Caco-2 (cell line): ENCODE results near the gene CFAP119. TPM values are rescaled to one million over a fixed set of nuclear protein-coding genes. Genes with fewer than 3 reads are reported as not detected.

ENCODE experiments used
- BruUV-seq: library from RNA; stranded (reverse); fragments of 400-500 nt; replicated peaks from 2 replicates; lab custom pipeline; 2021; lab: Mats Ljungman, UMichigan
- CTCF ChIA-PET: fragments of 300-600 bp; sonication (Branson Sonifier 250); formaldehyde crosslinking; loops from one replicate; lab custom pipeline; 2022; ENCODE audit warnings: antibody characterized with exemption; lab: Charles Lee
- POLR2A ChIA-PET: fragments of 300-600 bp; sonication (Branson Sonifier 250); formaldehyde crosslinking; loops from one replicate; lab custom pipeline; 2022; ENCODE audit warnings: antibody characterized with exemption; lab: Charles Lee
- DNase-seq, 2 experiments: peaks; one replicate each; pipeline versions ENCODE4 v3.0.0 to v3.0.0-alpha.2; 2020 to 2022
- H3K27me3 ChIP-seq: replicated peaks from 2 replicates; pipeline ENCODE4 v1.6.0; 2011; ENCODE audit warnings: low read length; ENCODE audit not compliant: control insufficient read depth, insufficient read depth
- H3K36me3 ChIP-seq: 2 replicates; pipeline ENCODE4 v1.5.1; 2011; ENCODE audit warnings: low read length; ENCODE audit not compliant: control insufficient read depth, insufficient read depth
- H3K4me1 ChIP-seq: fragments of 250-450 bp; sonication (Bioruptor Pico); 2 replicates; pipeline ENCODE4 v1.5.1; 2020; ENCODE audit warnings: mild to moderate bottlenecking
- H3K4me3 ChIP-seq: 2 replicates; pipeline ENCODE4 v1.5.1; 2011; ENCODE audit warnings: low read depth, mild to moderate bottlenecking, control low read depth, low read length
- H3K9me3 ChIP-seq: fragments of 250-450 bp; sonication (Bioruptor Pico); 2 replicates; pipeline ENCODE4 v1.5.1; 2020; ENCODE audit warnings: mild to moderate bottlenecking, moderate library complexity
- H3K27ac Mint-ChIP-seq: one replicate; pipeline ENCODE4 v1.8.0; 2022; ENCODE audit warnings: mixed read lengths; ENCODE audit not compliant: unreplicated experiment
- H3K27me3 Mint-ChIP-seq: one replicate; pipeline ENCODE4 v1.8.0; 2022; ENCODE audit warnings: mixed read lengths; ENCODE audit not compliant: insufficient read depth, unreplicated experiment
- H3K36me3 Mint-ChIP-seq: one replicate; pipeline ENCODE4 v1.8.0; 2022; ENCODE audit warnings: mild to moderate bottlenecking, mixed read lengths; ENCODE audit not compliant: insufficient read depth, unreplicated experiment
- H3K4me1 Mint-ChIP-seq: one replicate; pipeline ENCODE4 v1.8.0; 2022; ENCODE audit warnings: low read depth, mixed read lengths; ENCODE audit not compliant: unreplicated experiment
- H3K4me3 Mint-ChIP-seq: one replicate; pipeline ENCODE4 v1.8.0; 2022; ENCODE audit warnings: mild to moderate bottlenecking, moderate library complexity, mixed read lengths; ENCODE audit not compliant: unreplicated experiment
- H3K9me3 Mint-ChIP-seq: one replicate; pipeline ENCODE4 v1.8.0; 2022; ENCODE audit warnings: mixed read lengths; ENCODE audit not compliant: unreplicated experiment
- intact Hi-C: fragments of 100-400 bp; cut with micrococcal nuclease; formaldehyde crosslinking; loops from one replicate; pipeline ENCODE4 v1.10.0; 2022; ENCODE audit not compliant: unreplicated experiment
- total RNA-seq: library from RNA; stranded (reverse); gene quantifications from 2 replicates; pipeline ENCODE4 v1.2.3, GENCODE V29; 2022
- TF ChIP-seq, protein P1 (sequence below), 2 experiments: fragments of 200-600 bp in 1 of 2; IDR thresholded peaks; 1 replicate in 1 of 2; 2 replicates in 1 of 2; pipeline versions ENCODE4 v1.5.1 to v1.8.0; 2011 to 2022; ENCODE audit warnings: antibody characterized with exemption in 1 of 2, control low read depth in 1 of 2, inconsistent platforms in 1 of 2, low read depth in 1 of 2, low read length in 1 of 2, mild to moderate bottlenecking in 1 of 2, moderate library complexity in 1 of 2; ENCODE audit not compliant: insufficient read depth in 1 of 2, severe bottlenecking in 1 of 2, unreplicated experiment in 1 of 2

The CFAP119 gene
- total RNA-seq, 1 experiment from 2014 or later, result 4.0 TPM

DNA sequence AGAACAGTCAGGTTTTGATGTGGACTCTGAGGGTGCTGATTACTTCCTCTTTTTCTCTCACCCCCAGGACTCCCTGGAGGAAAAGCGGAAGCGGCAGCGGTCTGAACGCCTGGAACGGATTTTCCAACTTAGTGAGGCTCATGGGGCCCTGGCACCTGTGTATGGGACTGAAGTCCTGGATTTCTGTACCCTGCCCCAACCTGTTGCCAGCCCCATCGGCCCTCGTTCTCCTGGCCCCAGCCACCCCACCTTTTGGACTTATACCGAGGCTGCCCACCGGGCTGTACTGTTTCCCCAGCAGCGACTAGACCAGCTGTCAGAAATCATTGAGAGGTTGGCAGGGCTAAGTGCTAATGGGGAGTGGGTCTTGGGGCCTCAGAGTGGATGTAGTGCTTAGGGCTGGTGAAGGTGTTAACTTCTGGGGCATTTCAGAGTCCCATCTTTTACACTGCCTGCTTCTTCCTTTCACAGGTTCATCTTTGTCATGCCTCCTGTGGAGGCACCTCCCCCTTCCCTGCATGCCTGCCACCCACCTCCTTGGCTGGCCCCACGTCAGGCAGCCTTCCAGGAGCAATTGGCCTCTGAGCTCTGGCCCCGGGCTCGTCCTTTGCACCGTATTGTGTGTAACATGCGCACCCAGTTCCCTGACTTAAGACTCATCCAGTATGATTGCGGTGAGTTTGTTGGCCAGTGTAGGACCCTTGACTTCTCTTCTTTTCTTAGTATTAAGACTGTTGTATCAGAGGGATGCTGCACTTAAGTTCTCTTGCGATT is 32.8 kb downstream of the CFAP119 start:
- Mint-ChIP-seq H3K27me3 (no peaks in the 10 kb centered on the region), H3K27ac (no peak overlapping the region), H3K36me3 (peaks cover 96% of the 10 kb centered on the region), H3K4me1 (peaks cover 5% of the 10 kb centered on the region), H3K9me3 (no peaks in the 10 kb centered on the region), H3K4me3 (no peak overlapping the region)
- ChIA-PET CTCF (interaction anchor here (1.1 kb wide), 1 partner anchor 65 kb away, joined by 3 read pairs; no protein-coding TSS in a partner anchor), POLR2A (no interaction called here)
- intact Hi-C loops, result no loop called here
- Histone ChIP-seq H3K4me1 (no peaks in the 10 kb centered on the region), H3K9me3 (no peaks in the 10 kb centered on the region), H3K27me3 (no peaks in the 10 kb centered on the region), H3K4me3 (no peak overlapping the region), H3K36me3 (peaks cover 3% of the 10 kb centered on the region)
- DNase-seq, result no peak
- BruUV-seq, result no TSS peak
- TF ChIP-seq, protein P1, sequence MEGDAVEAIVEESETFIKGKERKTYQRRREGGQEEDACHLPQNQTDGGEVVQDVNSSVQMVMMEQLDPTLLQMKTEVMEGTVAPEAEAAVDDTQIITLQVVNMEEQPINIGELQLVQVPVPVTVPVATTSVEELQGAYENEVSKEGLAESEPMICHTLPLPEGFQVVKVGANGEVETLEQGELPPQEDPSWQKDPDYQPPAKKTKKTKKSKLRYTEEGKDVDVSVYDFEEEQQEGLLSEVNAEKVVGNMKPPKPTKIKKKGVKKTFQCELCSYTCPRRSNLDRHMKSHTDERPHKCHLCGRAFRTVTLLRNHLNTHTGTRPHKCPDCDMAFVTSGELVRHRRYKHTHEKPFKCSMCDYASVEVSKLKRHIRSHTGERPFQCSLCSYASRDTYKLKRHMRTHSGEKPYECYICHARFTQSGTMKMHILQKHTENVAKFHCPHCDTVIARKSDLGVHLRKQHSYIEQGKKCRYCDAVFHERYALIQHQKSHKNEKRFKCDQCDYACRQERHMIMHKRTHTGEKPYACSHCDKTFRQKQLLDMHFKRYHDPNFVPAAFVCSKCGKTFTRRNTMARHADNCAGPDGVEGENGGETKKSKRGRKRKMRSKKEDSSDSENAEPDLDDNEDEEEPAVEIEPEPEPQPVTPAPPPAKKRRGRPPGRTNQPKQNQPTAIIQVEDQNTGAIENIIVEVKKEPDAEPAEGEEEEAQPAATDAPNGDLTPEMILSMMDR (IDR thresholded peaks at IDR 0.05; ENCODE audit: insufficient read depth in 1 of 2, low read depth in 1 of 2, low read length in 1 of 2, severe bottlenecking in 1 of 2, unreplicated experiment in 1 of 2), result no peak

DNA sequence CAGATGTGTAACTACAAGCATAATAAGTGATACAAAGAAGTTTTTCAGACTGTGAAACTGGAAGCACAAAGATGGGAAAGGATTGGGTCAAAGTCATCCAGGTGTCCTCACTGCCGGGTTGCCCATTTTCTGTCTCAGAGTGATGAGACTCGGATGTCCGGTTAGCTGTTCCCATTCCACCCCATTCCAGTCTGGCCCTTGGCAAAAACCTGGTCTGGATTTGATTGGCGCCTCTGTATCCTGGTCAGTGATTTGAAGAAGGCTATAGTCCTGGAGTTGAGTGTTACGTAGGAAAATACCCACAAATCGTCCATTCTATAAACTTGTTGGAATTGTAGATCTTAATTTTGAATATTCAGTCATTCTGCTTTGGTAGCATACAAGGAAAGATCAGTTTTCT is 33.5 kb downstream of the CFAP119 start:
- H3K36me3 Mint-ChIP-seq, result peaks cover 96% of the 10 kb centered on the region
- H3K4me1 ChIP-seq, result no peaks in the 10 kb centered on the region
- no TSS peak for BruUV-seq
- DNase-seq, result no peak
- H3K36me3 ChIP-seq, result peaks cover 7% of the 10 kb centered on the region
- no peaks in the 10 kb centered on the region for H3K9me3 Mint-ChIP-seq
- intact Hi-C loops, result no loop called here
- H3K27me3 Mint-ChIP-seq, result no peaks in the 10 kb centered on the region
- no peak overlapping the region for H3K27ac Mint-ChIP-seq
- no peak overlapping the region for H3K4me3 ChIP-seq
- TF ChIP-seq, protein P1 (IDR thresholded peaks at IDR 0.05; ENCODE audit: insufficient read depth in 1 of 2, low read depth in 1 of 2, low read length in 1 of 2, severe bottlenecking in 1 of 2, unreplicated experiment in 1 of 2), result no peak
- ChIA-PET CTCF (no interaction called here), POLR2A (no interaction called here)
- no peak overlapping the region for H3K4me3 Mint-ChIP-seq
- H3K4me1 Mint-ChIP-seq, result peaks cover 6% of the 10 kb centered on the region
- no peaks in the 10 kb centered on the region for H3K9me3 ChIP-seq
- H3K27me3 ChIP-seq, result no peaks in the 10 kb centered on the region

DNA sequence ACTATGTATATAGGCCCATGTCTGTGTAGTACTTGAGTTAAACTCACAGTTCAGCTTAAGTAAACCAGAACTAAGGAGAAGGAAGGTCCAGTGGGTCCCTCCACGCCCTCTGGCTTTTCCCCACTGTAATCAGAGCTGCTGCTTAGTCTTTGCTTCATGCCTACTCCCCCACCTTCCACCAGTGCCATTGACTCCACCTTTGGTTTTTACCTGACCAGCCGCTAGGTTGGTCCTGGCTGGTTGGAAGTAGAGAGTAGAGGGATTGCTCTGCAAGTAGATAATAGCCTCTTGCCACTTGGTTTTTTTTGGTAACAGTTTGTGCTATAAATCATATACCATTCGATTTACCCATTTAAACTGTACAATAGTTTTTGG is 36.5 kb downstream of the CFAP119 start:
- Mint-ChIP-seq H3K27me3 (no peaks in the 10 kb centered on the region), H3K27ac (no peak overlapping the region), H3K4me3 (no peak overlapping the region), H3K36me3 (peaks cover 97% of the 10 kb centered on the region), H3K4me1 (peaks cover 6% of the 10 kb centered on the region), H3K9me3 (no peaks in the 10 kb centered on the region)
- Histone ChIP-seq H3K4me3 (no peak overlapping the region), H3K4me1 (no peaks in the 10 kb centered on the region), H3K9me3 (no peaks in the 10 kb centered on the region), H3K36me3 (peaks cover 13% of the 10 kb centered on the region), H3K27me3 (no peaks in the 10 kb centered on the region)
- intact Hi-C loops, result no loop called here
- DNase-seq, result no peak
- BruUV-seq, result no TSS peak
- CTCF ChIA-PET, result no interaction called here
- TF ChIP-seq, protein P1 (IDR thresholded peaks at IDR 0.05; ENCODE audit: insufficient read depth in 1 of 2, low read depth in 1 of 2, low read length in 1 of 2, severe bottlenecking in 1 of 2, unreplicated experiment in 1 of 2), result no peak
- POLR2A ChIA-PET, result no interaction called here
